NCI-H2081 treated with DMSO at 0.1 percent for 48 hours (cell line): ENCODE results near the gene MGAT2.
"Not testable (repeated sequence)": the region's sequence is repeated elsewhere in the genome, so short reads cannot be mapped to it uniquely, and the experiment has no call there.

Experiments used
- DNase-seq: peaks from one replicate; lab custom pipeline; 2025; lab: John Stamatoyannopoulos, UW

The MGAT2 gene

GRCh38 chr14:49657500-49657899, 36.9 kb downstream of the MGAT2 start:
- DNase-seq = not testable (repeated sequence)

- DNase-seq = no peak
Observed at GRCh38 chr14:49659526-49660455, 39.2 kb downstream of the MGAT2 start.

GRCh38 chr14:49670475-49670874, 49.9 kb downstream of the MGAT2 start:
- no peak for DNase-seq
